GM10248 (cell line): Measurements from ENCODE around the gene TIMM10B.

Experiments
- CTCF ChIA-PET: fragments of 300-600 bp; sonication (Branson Sonifier 250); formaldehyde crosslinking; extraction: SDS; loops from one replicate; lab custom pipeline; 2021; ENCODE audit warnings: antibody characterized with exemption; lab: Yijun Ruan, JAX
- POLR2A ChIA-PET: fragments of 350-650 bp; sonication (Branson Sonifier 250); formaldehyde crosslinking; extraction: SDS; loops from one replicate; lab custom pipeline; 2020; ENCODE audit warnings: antibody characterized with exemption; lab: Yijun Ruan, JAX
- DNase-seq: peaks from one replicate; pipeline ENCODE4 v3.0.0; 2012; ENCODE audit errors: extremely low spot score
- TF ChIP-seq, protein P1 (sequence below): IDR thresholded peaks from 2 replicates; pipeline ENCODE4 v1.5.1; 2012; ENCODE audit warnings: mild to moderate bottlenecking, low read depth; ENCODE audit errors: extremely low read depth, missing control alignments, control extremely low read depth

The TIMM10B gene

GRCh38 chr11:6483015-6483414, 1.7 kb downstream of the TIMM10B start:
- TF ChIP-seq, protein P1, sequence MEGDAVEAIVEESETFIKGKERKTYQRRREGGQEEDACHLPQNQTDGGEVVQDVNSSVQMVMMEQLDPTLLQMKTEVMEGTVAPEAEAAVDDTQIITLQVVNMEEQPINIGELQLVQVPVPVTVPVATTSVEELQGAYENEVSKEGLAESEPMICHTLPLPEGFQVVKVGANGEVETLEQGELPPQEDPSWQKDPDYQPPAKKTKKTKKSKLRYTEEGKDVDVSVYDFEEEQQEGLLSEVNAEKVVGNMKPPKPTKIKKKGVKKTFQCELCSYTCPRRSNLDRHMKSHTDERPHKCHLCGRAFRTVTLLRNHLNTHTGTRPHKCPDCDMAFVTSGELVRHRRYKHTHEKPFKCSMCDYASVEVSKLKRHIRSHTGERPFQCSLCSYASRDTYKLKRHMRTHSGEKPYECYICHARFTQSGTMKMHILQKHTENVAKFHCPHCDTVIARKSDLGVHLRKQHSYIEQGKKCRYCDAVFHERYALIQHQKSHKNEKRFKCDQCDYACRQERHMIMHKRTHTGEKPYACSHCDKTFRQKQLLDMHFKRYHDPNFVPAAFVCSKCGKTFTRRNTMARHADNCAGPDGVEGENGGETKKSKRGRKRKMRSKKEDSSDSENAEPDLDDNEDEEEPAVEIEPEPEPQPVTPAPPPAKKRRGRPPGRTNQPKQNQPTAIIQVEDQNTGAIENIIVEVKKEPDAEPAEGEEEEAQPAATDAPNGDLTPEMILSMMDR: no peak
- ChIA-PET CTCF (interaction anchor here (0.8 to 3.3 kb wide), 8 partner anchors 12 to 200 kb away, joined by 3 to 14 read pairs (median 3); partner anchors contain the start of genes MRPL17 and TAF10), POLR2A (no interaction called here)
- DNase-seq: no peak

- ChIA-PET CTCF (interaction anchor here (1.0 to 3.3 kb wide), 4 partner anchors 9 to 123 kb away, joined by 3 to 14 read pairs (median 6); no protein-coding TSS in a partner anchor), POLR2A (no interaction called here)
- TF ChIP-seq, protein P1: no peak
- DNase-seq: no peak
Observed at GRCh38 chr11:6485661-6486060, 4.4 kb downstream of the TIMM10B start.

- ChIA-PET POLR2A (no interaction called here), CTCF (interaction anchor here (1.0 to 2.1 kb wide), 5 partner anchors 9 to 197 kb away, joined by 3 to 8 read pairs (median 3); partner anchors contain the start of gene MRPL17)
- DNase-seq: no peak
- TF ChIP-seq, protein P1: no peak
Observed at GRCh38 chr11:6486256-6486655, 5.0 kb downstream of the TIMM10B start.

GRCh38 chr11:6486938-6487337, 5.6 kb downstream of the TIMM10B start:
- ChIA-PET CTCF (interaction anchor here (0.9 to 1.1 kb wide), 4 partner anchors 8 to 196 kb away, joined by 3 to 4 read pairs (median 3); partner anchors contain the start of gene MRPL17), POLR2A (interaction anchor here (0.6 kb wide), 1 partner anchor 95 kb away, joined by 3 read pairs; no protein-coding TSS in a partner anchor)
- TF ChIP-seq, protein P1: no peak
- no peak for DNase-seq

DNA sequence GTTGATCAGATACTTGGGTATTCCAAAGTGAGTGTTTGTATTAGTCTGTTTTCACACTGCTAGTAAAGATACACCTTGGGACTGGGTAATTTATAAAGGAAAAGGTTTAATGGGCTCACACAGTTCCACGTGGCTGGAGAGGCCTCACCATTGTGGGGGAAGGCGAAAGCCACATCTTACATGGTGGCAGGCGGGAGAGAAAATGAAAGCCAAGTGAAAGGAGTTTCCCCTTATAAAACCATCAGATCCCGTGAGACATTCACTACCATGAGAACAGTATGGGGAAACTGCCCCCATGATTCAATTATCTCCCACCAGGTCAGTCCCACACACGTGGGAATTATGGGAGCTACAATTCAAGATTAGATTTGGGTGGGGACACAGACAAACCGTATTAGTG, 7.0 kb downstream of the TIMM10B start:
- CTCF ChIA-PET: interaction anchor here (0.9 to 3.5 kb wide), 4 partner anchors 11 to 110 kb away, joined by 3 to 14 read pairs (median 9); no protein-coding TSS in a partner anchor
- TF ChIP-seq, protein P1: no peak
- DNase-seq: no peak
- POLR2A ChIA-PET: no interaction called here

GRCh38 chr11:6488821-6489220, 7.5 kb downstream of the TIMM10B start:
- DNase-seq: no peak
- POLR2A ChIA-PET: no interaction called here
- TF ChIP-seq, protein P1: no peak
- CTCF ChIA-PET: interaction anchor here (1.8 to 3.5 kb wide), 4 partner anchors 10 to 106 kb away, joined by 3 to 14 read pairs (median 9); no protein-coding TSS in a partner anchor
